SK-N-MC (cell line): Measurements from ENCODE around the gene MARCHF10.

ENCODE experiments used
- EZH2 ChIP-seq: fragments of 200-600 bp; sonication (generic); IDR thresholded peaks from one replicate; pipeline ENCODE4 v1.6.1; 2017; ENCODE audit warnings: antibody characterized with exemption
- FOXP2 ChIP-seq: optimal IDR thresholded peaks from 2 replicates; pipeline ENCODE3; 2011; ENCODE audit warnings: mild to moderate bottlenecking, moderate library complexity; ENCODE audit not compliant: insufficient read depth; ENCODE audit errors: extremely low read length, control extremely low read depth
- POLR2AphosphoS5 ChIP-seq: IDR thresholded peaks from 2 replicates; pipeline ENCODE4 v1.6.1; 2012; ENCODE audit warnings: mild to moderate bottlenecking, low read depth, low read length, borderline replicate concordance

- no peak for TF ChIP-seq EZH2
- TF ChIP-seq POLR2AphosphoS5: no peak
- no peak for TF ChIP-seq FOXP2
Observed at GRCh38 chr17:62675260-62675659, 132.9 kb downstream of the MARCHF10 start.
